ENCODE data around the gene ATXN2.
A peak's percentile ranks its signal among the peaks of the same experiment; 100 is the strongest.

ATXN2 gene

DNA sequence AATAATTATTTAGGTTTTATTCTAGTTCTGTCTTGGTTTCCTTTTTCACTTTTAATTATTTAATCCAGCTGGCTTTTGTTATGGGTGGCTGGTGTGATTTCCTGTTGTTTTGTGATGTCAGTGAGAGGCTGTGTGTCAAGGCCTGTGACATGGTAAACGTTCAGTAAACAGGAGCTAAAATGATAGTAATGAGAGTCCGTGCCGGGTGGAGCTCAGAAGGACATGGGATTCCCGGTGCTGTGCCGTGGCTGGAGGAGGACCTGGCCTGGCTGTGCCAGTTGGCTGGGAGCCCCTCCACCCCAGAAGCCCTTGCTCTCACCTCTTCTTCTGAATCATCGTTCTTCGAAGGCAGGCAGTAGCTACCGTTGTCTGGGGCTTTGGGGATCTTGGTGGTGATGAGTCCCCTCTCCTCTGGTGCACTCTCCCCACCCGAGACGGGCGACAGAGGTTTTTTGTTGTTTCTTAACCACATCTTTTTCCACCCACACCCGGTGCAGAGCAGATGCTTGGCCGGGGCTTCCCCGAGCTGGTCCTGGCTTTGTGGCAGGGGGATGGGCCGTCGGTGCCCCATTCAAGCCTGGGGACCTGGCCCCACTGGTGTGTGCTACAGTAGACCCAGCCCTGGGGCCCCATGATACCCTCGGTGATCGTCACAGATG, 164.3 kb downstream of the ATXN2 start:
- peak; percentile 73 for DNase-seq

DNA sequence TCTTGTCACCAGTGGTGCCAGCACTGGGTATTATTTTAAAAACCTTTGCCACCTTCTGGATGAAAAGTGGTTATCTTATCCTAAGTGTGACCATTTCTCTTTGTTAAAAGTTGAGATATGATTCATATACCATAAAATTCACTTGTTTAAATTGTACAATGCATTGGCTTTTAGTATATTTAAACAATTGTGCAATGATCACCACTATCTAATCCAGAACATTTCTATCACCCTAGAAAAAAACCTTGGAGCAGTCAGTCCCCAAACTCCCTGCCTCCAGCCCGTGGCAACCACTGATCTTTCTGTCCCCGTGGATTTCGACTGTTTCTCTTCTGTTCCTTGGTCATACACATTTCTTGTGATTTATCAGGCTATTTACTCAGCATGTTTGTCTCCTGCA, 165.1 kb downstream of the ATXN2 start:
- no peak for DNase-seq

DNA sequence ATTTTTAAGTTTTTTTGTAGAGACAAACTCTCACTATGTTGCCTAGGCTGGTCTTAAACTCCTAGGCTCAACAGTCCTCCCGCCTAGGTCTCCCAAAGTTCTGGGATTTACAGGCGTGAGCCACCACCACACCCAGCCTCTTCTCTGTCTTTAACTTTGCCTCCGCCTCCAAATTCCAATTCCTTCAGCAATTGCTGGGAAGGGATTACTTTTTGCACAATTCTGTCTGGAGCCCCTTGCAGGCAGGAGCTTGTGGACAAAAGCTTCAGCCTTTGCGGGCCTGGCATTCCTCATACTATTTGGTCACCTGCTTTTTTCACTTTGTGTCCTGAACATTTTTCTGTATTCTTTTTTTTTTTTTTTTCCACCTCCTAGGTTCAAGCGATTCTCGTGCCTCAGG, 167.3 kb downstream of the ATXN2 start:
- no peak for DNase-seq

DNA sequence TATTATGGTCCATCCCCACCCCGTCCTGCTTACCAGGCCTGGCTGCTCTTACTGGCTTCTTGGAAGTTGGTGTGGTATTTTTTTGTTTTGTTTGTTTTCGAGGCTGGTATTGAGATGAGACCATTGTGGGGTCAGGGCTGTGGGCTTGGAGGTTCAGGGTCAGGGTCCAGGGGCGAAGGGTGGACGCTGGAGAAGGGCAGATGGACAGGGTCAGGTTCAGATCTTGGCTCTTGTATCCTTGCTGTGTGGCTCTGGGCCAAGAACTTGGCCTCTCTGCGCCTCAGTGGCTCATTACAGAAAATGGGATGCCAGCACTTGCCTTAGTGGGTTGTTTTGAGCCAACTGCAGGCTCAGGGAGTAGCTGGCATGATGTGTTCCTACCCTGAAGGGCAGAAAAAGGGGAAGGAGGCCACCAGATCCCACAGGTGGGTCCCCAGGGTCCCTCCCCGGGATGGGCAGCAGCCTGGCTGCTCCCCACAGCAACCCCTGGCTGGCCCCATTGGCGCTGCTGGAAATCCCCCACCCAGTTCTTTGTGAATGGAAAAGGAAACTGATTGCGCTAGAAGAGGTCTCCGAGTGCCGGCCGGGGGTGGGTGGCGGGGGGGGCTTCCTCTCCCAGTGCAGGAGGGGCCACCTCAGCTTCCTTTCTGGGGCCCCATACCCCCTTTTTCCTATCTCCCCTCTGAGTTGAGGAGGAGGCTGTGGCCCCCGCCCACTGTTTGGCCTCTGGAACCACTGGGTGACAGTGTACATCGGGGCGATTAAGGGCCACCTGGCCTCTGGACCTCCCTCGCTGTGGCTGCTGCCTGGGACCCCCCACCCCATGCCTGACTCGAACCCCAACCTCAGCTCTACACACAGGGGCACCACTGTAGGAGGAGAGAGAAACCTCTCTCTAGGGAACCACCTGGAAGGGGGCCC, 168.4 kb downstream of the ATXN2 start:
- DNase-seq: no peak

DNA sequence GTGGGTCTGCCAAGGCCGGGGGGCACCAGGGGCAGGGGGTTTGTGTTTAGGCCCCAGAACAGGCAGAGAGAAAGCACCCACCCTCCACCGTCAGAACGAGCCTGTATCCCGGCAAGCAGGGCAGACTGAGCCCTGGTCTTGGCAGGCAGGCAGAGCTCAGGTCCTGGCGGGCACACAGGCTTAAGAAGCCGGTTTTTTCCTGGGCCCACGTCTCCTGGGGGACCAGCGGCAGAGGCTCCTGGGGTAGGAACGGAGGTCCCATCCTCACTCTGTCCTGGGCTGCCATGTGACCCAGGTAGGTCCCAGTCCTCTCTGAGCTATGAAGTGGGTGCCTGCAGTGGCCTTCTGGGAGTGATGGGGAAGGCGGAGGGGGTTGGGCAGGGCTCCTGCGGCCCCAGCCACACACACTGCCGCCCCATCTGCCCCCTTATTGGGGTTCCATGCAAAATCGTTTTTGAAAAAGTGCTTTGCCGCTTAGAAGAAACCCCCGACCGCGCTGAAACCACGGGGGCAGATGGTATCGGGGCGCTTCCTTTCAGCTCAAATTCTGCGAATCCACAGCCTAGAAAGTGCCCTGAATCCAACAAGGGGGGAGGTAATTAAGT, 169.2 kb downstream of the ATXN2 start:
- no peak for DNase-seq

DNA sequence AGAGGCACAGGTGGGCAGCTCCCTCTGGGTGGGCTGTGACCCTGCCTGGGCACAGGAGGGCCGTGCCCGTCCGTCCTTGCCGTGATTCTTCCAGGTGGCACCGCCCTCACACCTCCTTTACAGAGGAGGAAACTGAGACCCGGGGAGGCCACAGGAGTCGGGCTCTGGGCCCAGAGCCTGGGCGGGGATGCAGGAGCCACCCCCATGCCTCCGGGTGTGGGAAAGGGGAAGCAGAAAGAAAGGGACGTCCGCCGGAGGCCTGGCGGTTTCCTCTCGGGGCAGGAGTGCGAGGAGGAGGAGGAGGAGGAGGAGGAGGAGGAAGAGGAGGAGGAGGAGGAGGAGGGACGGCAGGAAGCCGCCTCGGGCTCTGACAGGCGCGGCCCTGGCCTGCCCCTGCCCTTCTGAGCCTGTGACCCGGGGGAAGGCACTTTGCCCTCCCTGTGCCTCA, 170.4 kb downstream of the ATXN2 start:
- DNase-seq: no peak

DNA sequence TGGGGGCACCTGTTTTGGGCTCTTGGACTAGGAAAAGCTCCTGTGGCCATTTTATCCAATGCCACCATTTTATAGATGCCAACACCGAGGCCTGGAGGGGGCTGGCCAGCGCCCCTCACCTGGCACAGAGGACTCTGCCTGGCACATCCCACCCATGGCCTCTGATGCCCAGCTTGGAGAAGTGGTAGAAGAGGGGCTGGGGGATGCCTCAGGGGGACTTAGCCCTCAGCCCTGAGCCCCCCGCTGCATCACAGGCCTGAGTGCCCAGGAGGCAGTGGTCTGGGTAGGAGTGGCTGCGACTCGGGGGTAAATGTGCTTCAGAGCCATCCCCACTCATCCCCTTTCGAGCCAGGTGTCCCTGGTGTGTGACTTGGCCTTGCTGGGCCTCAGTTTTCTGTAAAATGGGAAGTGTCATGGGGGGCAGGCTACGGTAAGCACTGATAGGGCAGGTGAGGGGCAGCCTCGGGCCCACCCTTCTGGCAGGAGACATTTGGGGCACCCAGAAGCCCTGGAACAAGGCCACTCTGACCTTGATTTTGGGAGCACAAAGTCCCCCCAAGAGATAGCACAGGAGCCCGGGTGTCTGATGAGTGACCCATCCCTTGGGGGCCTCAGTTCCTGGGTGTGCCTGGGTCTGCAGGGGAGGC, 170.9 kb downstream of the ATXN2 start:
- DNase-seq: no peak

DNA sequence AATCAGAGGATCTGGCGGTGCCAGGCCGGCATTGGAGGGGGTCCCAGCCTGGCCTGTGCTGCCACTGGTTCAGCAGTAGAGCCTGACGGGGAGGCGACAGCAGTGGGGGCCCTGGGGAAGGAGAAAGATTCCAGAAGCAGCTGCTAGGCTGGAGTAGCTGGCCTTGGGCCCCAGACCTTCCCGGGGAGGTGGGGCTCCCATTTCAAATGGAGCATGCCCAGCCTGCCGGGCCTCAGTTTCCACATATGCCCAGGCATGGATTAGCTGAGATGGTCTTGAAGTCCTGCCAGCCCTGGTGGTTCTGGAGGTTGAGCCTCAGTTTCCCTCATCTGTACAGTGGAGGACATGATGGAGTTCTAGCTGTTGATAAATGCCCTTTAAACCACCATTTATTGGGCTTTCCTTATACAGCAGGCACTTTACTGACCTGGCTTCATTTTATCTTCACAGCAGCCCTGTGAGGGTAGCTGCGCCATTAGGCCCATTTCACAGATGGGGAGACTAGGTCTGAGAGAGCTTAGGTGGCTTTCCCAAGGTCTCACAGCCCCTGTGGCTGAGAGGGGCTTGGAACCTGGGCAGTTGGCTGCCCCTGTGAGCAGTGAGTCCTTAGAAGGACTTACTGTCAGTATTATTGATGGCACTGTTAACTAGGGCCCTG, 171.6 kb downstream of the ATXN2 start:
- no peak for DNase-seq

DNA sequence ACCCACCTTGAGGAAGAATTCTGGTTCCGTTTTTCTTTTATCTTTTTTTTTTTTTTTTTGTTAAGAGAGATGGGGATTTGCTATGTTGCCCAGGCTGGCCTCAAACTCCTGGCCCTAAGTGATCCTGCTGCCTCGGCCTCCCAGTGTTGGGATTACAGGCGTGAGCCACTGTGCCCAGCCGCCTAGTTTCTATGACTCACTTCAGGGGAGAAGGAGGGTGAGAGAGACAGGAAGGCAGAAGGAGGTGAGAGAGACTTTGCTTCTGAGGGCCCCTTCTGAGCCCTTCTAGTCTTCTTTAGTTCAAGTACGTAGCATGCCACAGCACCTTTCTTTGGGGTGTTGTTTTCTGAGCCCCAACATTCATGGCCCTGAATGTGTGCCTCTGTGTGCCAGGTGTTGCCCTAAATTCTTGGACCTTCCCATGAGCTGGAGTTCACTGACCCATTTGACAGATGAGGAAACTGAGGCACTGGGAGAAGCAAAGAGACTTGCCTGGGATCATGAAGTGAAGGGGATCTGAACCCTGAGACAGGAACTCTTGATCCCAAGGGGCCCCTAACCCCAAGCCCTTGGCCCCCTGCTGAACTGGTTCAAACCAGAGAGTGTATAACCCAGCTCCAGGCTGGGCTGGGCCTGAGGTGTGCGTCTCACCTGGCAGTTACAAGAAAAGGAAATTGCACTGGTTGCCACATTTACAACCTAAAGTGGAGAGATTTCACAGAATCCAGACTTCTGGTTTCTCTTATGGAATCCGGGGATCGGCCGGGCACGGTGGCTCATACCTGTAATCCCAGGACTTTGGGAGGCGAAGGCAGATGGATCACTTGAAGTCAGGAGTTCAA, 172.6 kb downstream of the ATXN2 start:
- no peak for DNase-seq

DNA sequence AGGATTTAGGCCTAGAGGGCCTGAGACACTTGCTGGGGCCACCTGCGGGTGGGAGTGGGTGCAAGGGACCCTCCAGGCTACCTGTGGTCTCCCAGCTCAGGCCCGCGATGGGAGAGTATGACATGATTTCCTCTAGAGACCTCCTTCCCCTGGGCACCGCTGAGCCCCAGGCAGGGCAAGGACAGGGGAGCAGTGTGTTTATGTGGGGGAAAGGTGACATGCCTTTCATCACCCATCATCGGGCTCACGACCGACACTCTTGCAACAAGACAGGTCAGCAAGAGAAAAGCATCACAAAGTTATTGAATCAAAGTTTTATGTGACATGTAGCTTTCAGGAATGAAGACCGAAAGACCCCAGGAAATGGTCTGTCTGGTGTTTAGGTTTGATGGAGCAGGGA, 173.5 kb downstream of the ATXN2 start:
- no peak for DNase-seq

DNA sequence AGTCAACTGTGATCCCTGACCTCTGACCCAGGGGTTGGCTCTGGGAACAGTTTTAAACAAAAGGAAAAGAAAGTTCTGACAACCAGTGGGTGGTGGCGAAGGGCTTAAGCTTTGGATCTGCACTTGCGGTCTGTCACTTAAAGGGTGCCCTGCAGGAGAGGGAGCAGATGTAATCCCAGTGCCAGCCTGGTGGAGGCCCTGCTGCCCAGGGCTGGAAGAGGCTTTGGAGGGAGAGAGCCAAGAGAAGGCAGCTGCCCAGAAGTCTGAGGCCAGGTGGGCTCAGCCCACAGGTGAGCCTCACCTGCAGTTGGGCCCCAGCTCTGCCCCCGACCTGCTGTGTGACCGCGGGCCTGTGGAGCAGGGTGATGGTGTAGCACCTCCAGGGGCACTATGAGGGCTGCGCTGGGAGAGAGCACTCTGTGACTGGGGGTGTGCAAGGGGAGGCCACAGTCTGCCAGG, 174.3 kb downstream of the ATXN2 start:
- DNase-seq: no peak

DNA sequence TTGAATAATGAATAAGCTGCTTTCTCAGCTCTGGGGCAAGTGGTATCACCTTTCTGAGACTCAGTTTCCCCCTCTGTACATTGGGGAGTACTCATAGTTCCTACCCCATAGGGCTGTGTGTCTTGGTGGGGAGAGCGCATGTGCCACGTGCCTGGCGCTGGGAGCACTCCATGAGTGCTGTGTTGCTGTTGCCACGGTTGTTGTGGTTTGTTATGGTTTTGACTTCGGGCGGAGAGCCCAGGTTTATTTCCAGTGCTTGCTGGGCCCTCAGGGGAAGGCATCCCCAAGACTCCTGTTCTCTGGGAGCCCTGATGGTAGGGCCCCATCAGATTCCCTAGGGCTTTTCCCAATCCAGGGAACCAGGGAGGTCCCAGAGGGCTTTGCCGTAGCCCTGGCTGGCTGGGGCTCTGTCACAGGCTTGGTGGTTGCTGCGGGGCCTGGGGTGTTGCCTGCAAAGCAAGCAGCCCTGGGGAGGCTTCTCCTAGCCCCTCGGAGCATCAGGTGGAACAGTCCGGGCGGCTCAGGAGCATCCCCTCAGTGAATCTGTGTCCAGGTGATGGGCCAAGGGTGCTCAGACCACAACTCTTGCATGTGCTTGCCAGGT, 174.8 kb downstream of the ATXN2 start:
- DNase-seq: no peak

DNA sequence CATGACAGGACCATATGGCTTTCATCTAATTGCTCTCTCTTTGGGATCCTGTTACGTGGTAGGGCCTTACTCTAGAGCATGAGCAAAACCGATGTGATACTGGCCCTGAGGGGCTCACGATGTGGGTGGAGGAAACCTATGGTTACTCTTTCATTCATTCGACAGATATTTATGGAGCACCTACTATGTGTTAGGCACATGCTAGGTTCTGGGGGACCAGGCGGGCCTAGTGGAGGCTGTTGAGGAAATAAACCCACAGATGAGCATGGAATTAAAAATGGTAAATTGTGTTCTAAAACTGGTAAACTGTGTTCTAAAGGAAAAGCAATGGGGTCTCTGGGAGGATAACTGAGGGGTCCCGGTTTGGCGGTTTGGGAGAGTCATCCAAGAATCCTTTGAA, 178.6 kb downstream of the ATXN2 start:
- DNase-seq: no peak

DNA sequence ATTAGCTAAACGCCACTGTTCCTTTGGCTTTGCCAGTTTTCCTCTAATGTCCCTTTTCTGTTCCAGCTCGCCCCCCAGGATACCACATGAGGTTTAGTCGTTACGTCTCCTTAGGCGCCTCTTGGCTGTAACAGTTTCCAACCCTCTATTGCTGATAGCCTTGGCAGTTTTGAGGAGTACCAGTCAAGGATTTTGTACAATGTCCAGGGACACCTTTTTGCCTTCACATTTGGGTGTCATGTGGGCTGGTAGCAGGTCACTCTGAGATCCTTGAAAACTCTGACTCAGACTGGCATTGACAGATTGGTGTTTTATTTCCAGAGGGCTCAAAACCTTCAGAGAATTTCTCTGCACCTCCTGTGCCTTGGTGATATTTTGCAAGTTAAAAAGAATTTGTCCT, 179.3 kb downstream of the ATXN2 start:
- no peak for DNase-seq

DNA sequence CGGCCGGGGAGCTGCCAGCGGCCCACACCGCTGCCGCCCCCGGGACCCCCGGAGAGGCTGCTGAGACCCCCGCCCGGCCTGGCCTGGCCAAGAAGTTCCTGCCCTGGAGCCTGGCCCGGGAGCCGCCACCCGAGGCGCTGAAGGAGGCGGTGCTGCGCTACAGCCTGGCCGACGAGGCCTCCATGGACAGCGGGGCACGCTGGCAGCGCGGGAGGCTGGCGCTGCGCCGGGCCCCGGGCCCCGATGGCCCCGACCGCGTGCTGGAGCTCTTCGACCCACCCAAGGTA, 180.6 kb downstream of the ATXN2 start:
- DNase-seq: no peak

DNA sequence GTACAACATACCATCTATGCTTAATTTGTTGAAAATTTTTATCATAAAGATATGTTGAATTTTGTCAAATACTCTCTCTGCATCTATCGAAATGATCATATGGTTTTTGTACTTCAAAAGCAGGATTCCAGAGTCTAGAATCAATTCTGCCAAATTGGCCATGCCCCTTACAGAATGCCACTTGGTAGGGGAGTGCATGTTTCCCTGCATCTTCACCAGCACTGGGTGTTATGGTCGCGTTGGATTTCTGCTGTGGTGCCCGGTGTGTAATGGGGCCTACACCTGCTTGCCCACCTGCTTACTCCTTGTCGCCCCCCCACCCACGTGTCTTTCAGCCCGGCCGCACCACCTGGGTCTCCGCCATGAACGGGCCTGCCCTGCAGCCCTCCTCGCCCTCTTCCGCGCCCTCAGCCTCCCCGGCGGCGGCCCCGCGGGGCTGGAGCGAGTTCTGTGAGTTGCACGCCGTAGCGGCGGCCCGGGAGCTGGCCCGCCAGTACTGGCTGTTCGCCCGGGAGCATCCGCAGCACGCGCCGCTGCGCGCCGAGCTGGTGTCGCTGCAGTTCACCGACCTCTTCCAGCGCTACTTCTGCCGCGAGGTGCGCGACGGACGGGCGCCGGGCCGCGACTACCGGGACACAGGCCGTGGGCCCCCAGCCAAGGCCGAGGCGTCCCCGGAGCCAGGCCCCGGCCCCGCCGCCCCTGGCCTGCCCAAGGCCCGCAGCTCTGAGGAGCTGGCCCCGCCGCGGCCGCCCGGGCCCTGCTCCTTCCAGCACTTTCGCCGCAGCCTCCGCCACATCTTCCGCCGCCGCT, 181.1 kb downstream of the ATXN2 start:
- DNase-seq: no peak

DNA sequence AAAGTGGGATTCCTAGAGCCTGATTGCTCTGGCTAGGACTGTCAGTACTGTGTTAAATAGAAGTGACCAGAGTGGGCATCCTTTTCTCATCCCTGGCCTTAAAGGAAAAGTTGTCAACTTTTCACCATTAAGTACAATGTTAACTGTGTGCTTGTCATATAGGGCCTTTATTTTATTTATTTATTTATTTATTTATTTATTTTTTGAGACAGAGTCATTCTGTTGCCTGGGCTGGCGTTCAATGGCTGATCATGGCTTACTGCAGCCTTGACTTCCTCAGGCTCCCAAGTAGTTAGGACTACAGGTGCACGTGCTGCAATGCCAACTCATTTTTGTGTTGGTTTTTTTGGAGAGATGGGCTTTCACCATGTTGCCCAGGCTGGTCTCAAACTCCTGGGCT, 181.8 kb downstream of the ATXN2 start:
- no peak for DNase-seq

DNA sequence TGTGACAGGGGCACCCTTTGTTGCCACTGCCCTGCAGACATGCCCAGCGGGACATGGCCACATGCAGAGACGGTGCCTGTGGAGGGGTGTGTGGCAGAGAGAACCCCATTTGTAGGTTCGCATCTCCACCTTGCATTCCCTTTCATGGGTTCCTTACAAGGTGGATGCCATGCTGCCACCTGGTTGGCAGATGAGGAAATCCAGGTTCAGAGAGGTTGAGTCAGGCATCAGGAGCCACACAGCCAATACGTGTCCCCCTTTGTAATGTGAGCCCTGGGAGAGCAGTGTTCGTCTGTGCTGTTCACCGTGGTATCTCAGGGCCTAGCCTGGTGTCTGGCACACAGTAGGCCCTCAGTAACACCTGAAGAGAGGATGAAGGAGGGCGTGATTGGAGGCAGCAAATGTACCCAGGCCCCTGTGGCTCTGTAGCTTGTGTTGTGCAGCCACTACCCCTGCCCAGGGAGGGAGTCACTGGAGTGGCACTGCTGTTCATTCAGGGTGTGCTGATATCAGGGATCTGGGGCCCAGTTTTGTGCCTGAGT, 184.3 kb downstream of the ATXN2 start:
- DNase-seq: no peak

DNA sequence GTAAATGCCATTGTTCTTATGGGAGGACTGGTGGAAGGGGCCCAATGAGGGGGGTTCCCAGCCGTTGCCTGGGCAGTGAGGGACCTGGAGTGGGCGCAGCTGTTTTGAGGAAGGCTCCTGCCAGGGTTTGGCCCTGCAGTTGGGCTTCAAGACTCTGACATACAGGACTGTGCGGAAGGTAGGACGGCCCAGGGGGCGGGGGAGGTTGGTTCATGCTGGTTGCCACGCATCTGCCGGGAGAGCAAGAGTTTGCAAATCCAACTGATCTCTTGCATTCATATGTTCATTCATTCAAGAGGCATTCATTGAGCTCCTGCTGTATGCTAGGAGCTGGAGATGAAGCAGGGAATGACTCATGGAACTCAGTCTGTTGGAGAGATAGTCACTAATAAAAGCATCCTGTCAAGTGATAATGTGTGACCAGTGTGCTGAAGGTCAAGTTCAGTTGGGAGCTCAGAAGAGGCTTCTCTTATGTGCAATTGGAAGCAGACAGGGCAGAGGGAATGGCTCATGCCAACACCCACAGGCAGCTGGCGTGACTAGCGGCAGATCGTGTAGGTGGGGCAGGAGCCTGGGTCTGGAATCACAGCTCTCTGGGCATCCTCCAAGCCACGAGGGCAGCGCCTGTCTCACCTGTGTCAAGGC, 185.6 kb downstream of the ATXN2 start:
- no peak for DNase-seq
